Ishikawa (cell line): ENCODE results near the gene BCL2L2.

Experiments used
- CEBPB ChIP-seq: IDR thresholded peaks from 2 replicates; pipeline ENCODE4 v1.6.1; 2012
- EP300 ChIP-seq: IDR thresholded peaks from 2 replicates; pipeline ENCODE4 v1.6.1; 2012; ENCODE audit warnings: borderline replicate concordance
- FOXM1 ChIP-seq: IDR thresholded peaks from 2 replicates; pipeline ENCODE4 v1.6.1; 2012; ENCODE audit warnings: low read depth, borderline replicate concordance
- RAD21 ChIP-seq: IDR thresholded peaks from 2 replicates; pipeline ENCODE4 v1.6.1; 2012; ENCODE audit warnings: low read depth
- TAF1 ChIP-seq: IDR thresholded peaks from 2 replicates; pipeline ENCODE4 v1.6.1; 2012; ENCODE audit warnings: low read depth, mild to moderate bottlenecking
- TF ChIP-seq, protein P1 (sequence below): IDR thresholded peaks from 2 replicates; pipeline ENCODE4 v1.6.1; 2012
- TF ChIP-seq, protein P2 (sequence below): IDR thresholded peaks from 2 replicates; pipeline ENCODE4 v1.6.1; 2012

DNA sequence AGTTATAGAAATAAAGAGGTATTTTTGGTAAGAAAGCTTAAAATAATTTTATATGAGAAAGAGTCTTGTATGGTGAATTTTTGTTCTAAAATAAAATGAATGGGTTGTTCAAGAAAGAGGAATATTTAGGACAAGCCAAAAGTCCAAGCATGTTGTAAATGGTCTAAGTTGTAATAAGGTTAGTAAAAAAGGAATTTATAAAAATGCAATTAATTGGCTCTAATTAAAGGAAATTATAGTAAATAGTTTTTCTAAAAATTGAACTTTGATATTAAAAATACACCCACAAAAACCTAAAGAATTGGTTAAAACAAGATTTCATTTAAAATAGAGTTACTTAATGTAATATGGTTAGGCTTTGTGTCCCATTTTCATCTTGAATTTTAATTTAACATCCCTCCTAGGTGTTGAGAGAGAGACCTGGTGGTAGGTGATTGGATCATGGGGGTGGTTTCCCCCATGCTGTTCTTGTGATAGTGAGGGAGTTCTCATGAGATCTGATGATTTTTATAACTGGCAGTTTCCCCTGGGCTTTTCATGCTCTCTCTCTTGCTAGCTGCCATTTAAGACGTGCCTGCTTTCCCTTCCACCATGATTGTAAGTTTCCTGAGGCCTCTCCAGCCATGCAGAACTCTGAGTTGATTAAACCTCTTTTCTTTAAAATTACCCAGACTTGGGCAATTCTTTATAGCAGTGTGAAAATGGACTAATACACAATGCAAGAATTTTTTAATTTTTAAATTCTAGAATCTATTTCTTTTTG lies 33.1 kb downstream of the BCL2L2 start:
- TF ChIP-seq CEBPB (no peak), FOXM1 (no peak), EP300 (no peak), TAF1 (no peak), RAD21 (no peak)
- TF ChIP-seq, protein P1, sequence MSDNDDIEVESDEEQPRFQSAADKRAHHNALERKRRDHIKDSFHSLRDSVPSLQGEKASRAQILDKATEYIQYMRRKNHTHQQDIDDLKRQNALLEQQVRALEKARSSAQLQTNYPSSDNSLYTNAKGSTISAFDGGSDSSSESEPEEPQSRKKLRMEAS, result no peak
- TF ChIP-seq, protein P2, sequence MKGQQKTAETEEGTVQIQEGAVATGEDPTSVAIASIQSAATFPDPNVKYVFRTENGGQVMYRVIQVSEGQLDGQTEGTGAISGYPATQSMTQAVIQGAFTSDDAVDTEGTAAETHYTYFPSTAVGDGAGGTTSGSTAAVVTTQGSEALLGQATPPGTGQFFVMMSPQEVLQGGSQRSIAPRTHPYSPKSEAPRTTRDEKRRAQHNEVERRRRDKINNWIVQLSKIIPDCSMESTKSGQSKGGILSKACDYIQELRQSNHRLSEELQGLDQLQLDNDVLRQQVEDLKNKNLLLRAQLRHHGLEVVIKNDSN, result no peak
